K562 (cell line): ENCODE results near the gene EPC2. TPM values are rescaled to one million over a fixed set of nuclear protein-coding genes. Genes with fewer than 3 reads are reported as not detected.
A peak's percentile ranks its signal among the peaks of the same experiment; 100 is the strongest.

Source experiments
- BRF1 ChIP-seq: IDR thresholded peaks from 3 replicates; pipeline ENCODE4 v1.6.1; 2011; ENCODE audit warnings: borderline replicate concordance, mild to moderate bottlenecking; ENCODE audit not compliant: insufficient read length; ENCODE audit errors: extremely low read depth
- HDAC8 ChIP-seq: fragments of 450-650 bp; IDR thresholded peaks from 2 replicates; pipeline ENCODE4 v1.6.1; 2016; ENCODE audit warnings: mild to moderate bottlenecking, missing genetic modification characterization, moderate library complexity, missing compliant biosample characterization
- ILF3 ChIP-seq: fragments of 450-650 bp; IDR thresholded peaks from 2 replicates; pipeline ENCODE4 v1.6.1; 2018; ENCODE audit warnings: antibody characterized with exemption, mild to moderate bottlenecking, moderate library complexity, borderline replicate concordance
- KLF6 ChIP-seq: fragments of 250-450 bp; sonication (Bioruptor Pico); IDR thresholded peaks from 2 replicates; pipeline ENCODE4 v1.4.0; 2020; ENCODE audit warnings: mild to moderate bottlenecking, moderate library complexity, borderline replicate concordance
- L3MBTL2 ChIP-seq: fragments of 450-650 bp; IDR thresholded peaks from 2 replicates; pipeline ENCODE4 v1.6.1; 2016; ENCODE audit warnings: mild to moderate bottlenecking, moderate library complexity
- MYC ChIP-seq, 2 experiments: fragments of 250-450 bp in 1 of 2; sonication (Bioruptor Pico) in 1 of 2; IDR thresholded peaks; 2 replicates each; pipeline versions ENCODE4 v1.5.1 to v1.6.1; 2012 to 2021; ENCODE audit warnings: low read depth in 2 of 2, borderline replicate concordance in 1 of 2, improper control_type of control experiment in 1 of 2, low read length in 1 of 2, mild to moderate bottlenecking in 1 of 2, moderate library complexity in 1 of 2
- POLR2B ChIP-seq: fragments of 450-650 bp; IDR thresholded peaks from 2 replicates; pipeline ENCODE4 v1.6.1; 2018; ENCODE audit warnings: low read depth; ENCODE audit not compliant: partially characterized antibody
- ZNF146 ChIP-seq: IDR thresholded peaks from one replicate; pipeline ENCODE4 v1.6.1; 2018; ENCODE audit warnings: missing compliant biosample characterization; ENCODE audit not compliant: unreplicated experiment
- ZNF175 ChIP-seq: fragments of 200-800 bp; sonication (Bioruptor generic); IDR thresholded peaks from 2 replicates; pipeline ENCODE4 v1.6.1; 2016; ENCODE audit warnings: low read depth, mild to moderate bottlenecking, missing genetic modification characterization, missing compliant biosample characterization
- polyA plus RNA-seq, 8 experiments: library from polyadenylated mRNA; depleted of rRNA in 4 of 8; stranded (reverse) in 5 of 8; unstranded in 3 of 8; fragments of >200 nt; fragmentation: Nextera tagmentation in 2 of 8; fragmentation: Illumina TruSeq in 1 of 8; extraction: Ambion mirVana in 2 of 8; extraction: Trizol in 1 of 8; gene quantifications; 2 replicates each; pipeline versions ENCODE4 v1.2.1 to v1.2.3, GENCODE V29; 2011 to 2014; ENCODE audit warnings: inconsistent platforms in 1 of 8, missing spikeins in 1 of 8
- total RNA-seq, 7 experiments: library from RNA; depleted of rRNA in 6 of 7; stranded (reverse); fragments of >200 nt in 6 of 7; fragmentation: Illumina TruSeq in 2 of 7; extraction: Trizol in 2 of 7; gene quantifications; 2 replicates each; pipeline versions ENCODE4 v1.2.1 to v1.2.3, GENCODE V29; 2011 to 2021; ENCODE audit warnings: low replicate concordance in 1 of 7
- TF ChIP-seq, protein P1 (sequence below), 2 experiments: fragments of 450-650 bp; IDR thresholded peaks; 2 replicates each; pipeline ENCODE4 v1.6.1; 2016; ENCODE audit warnings: mild to moderate bottlenecking in 2 of 2, borderline replicate concordance in 1 of 2, low read depth in 1 of 2, moderate library complexity in 1 of 2
- TF ChIP-seq, protein P2 (sequence below): sonication (generic); formaldehyde crosslinking; IDR thresholded peaks from 2 replicates; pipeline ENCODE4 v1.9.0; 2022; ENCODE audit warnings: mild to moderate bottlenecking, missing genetic modification reagents
- TF ChIP-seq, protein P3 (sequence below): fragments of 450-650 bp; IDR thresholded peaks from 2 replicates; pipeline ENCODE4 v1.6.1; 2017; ENCODE audit warnings: antibody characterized with exemption, mild to moderate bottlenecking

EPC2 gene
- total and polyA plus RNA-seq, 9 of the 15 experiments (the other 6 are each of a cell fraction or from before 2014, with no cell fraction given), result 7.0 to 35.8 (median 29.1) TPM

DNA sequence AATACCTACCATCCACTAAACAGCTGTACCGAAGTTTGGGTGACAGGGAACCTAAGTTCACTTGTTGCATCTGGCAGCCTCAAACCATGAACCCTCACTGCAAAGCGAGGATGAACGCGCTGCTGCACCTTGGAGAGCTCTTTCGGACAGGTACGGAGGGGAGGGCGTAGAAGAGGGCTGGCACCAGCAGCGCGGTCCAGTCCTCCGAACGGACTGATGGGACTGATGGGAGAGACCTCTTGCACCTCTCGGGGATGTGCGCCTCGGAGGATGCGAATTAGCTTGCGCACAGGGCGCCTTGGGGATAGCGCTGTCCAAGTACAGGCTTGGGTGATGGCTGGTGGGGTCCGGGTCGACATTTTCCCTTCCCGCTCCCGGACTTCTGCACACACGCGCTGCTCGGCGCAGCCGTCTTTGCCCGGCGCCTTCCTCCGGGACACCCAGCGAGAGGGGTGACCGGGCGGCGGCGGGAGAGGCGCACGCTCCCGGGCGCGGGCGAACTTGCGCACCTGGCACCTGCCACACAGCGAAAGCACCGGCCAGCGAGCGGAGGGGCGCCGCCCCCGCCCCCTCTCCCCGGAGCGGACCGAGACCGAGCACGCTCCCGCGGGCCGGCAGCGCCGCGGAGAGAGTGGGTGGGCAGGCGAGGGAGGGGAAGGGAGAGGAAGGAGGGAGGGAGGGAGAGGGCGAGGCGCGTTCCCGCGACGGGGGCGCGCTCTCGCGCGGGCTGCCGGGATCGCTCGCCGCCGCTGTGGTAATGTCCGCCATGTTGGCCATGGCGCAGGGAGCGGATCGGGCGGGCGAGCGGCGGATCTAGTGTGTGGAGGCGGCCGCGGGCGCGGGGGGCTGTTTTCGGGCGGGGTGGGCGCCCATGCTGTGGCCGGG, at the start of gene EPC2 (continued):
- TF ChIP-seq, protein P1, sequence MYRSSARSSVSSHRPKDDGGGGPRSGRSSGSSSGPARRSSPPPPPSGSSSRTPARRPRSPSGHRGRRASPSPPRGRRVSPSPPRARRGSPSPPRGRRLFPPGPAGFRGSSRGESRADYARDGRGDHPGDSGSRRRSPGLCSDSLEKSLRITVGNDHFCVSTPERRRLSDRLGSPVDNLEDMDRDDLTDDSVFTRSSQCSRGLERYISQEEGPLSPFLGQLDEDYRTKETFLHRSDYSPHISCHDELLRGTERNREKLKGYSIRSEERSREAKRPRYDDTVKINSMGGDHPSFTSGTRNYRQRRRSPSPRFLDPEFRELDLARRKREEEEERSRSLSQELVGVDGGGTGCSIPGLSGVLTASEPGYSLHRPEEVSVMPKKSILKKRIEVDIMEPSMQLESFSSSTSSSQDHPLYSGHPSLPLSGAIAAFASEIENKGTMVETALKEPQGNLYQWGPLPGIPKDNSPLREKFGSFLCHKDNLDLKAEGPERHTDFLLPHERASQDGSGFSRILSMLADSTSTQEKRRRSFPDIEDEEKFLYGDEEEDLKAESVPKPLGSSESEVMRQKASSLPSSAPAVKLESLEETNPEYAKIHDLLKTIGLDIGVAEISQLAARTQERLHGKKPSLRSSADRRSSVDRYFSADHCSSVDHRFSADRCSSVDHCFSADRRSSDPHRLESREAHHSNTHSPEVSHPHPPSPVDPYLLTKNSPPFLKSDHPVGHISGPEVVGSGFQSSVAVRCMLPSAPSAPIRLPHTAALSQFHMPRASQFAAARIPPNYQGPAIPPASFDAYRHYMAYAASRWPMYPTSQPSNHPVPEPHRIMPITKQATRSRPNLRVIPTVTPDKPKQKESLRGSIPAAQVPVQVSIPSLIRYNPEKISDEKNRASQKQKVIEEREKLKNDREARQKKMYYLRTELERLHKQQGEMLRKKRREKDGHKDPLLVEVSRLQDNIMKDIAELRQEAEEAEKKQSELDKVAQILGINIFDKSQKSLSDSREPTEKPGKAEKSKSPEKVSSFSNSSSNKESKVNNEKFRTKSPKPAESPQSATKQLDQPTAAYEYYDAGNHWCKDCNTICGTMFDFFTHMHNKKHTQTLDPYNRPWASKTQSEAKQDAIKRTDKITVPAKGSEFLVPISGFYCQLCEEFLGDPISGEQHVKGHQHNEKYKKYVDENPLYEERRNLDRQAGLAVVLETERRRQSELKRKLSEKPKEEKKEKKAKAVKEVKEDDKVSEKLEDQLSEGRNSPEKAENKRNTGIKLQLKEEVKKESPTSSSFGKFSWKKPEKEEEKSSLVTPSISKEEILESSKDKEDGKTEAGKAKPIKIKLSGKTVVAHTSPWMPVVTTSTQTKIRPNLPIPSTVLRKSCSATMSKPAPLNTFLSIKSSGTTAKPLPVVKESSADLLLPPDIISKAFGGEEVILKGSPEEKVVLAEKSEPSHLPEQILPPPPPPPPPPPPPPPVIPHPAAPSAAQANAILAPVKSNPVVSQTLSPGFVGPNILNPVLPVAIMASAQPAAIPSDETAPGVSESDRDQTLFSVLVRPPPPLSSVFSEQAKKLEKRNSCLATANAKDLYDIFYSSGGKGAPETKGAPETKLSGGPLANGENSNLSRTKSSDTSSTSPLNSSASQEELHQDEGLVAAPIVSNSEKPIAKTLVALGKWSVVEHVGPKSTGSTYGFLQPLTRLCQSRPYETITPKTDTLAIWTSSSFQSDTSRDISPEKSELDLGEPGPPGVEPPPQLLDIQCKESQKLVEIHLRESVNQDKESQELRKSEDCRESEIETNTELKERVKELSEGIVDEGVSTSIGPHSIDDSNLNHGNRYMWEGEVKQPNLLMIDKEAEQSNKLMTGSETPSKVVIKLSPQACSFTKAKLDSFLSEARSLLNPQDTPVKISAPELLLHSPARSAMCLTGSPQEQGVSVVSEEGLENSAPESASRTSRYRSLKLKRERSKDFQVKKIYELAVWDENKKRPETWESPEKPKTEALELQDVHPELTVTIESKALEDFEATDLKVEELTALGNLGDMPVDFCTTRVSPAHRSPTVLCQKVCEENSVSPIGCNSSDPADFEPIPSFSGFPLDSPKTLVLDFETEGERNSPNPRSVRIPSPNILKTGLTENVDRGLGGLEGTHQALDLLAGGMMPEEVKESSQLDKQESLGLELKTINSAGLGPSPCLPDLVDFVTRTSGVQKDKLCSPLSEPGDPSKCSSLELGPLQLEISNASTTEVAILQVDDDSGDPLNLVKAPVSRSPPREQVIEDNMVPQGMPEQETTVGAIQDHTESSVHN (IDR thresholded peaks at IDR 0.05; ENCODE audit: borderline replicate concordance in 1 of 2, low read depth in 1 of 2), result no peak
- TF ChIP-seq L3MBTL2 (peak; percentile 83), POLR2B (peak; percentile 90), ILF3 (0 out of 2 replicates have a peak, but pooled peaks have one; percentile 70), HDAC8 (tag) (0 out of 2 replicates have a peak, but pooled peaks have one; percentile 43), ZNF146 (no peak), BRF1 (no peak), KLF6 (no peak; the same call in 1 of the 2 replicates), ZNF175 (CRISPR knock-in tag) (peak; percentile 80; the same call in 1 of the 2 replicates), MYC (IDR thresholded peaks at IDR 0.05; ENCODE audit: low read depth, low read length) (peak; percentile 71), MYC (CRISPR knock-in tag; IDR thresholded peaks at IDR 0.05; ENCODE audit: borderline replicate concordance, low read depth) (no peak)
- TF ChIP-seq, protein P2, sequence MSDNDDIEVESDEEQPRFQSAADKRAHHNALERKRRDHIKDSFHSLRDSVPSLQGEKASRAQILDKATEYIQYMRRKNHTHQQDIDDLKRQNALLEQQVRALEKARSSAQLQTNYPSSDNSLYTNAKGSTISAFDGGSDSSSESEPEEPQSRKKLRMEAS (CRISPR knock-in tag), result peak; percentile 70
- TF ChIP-seq, protein P3, sequence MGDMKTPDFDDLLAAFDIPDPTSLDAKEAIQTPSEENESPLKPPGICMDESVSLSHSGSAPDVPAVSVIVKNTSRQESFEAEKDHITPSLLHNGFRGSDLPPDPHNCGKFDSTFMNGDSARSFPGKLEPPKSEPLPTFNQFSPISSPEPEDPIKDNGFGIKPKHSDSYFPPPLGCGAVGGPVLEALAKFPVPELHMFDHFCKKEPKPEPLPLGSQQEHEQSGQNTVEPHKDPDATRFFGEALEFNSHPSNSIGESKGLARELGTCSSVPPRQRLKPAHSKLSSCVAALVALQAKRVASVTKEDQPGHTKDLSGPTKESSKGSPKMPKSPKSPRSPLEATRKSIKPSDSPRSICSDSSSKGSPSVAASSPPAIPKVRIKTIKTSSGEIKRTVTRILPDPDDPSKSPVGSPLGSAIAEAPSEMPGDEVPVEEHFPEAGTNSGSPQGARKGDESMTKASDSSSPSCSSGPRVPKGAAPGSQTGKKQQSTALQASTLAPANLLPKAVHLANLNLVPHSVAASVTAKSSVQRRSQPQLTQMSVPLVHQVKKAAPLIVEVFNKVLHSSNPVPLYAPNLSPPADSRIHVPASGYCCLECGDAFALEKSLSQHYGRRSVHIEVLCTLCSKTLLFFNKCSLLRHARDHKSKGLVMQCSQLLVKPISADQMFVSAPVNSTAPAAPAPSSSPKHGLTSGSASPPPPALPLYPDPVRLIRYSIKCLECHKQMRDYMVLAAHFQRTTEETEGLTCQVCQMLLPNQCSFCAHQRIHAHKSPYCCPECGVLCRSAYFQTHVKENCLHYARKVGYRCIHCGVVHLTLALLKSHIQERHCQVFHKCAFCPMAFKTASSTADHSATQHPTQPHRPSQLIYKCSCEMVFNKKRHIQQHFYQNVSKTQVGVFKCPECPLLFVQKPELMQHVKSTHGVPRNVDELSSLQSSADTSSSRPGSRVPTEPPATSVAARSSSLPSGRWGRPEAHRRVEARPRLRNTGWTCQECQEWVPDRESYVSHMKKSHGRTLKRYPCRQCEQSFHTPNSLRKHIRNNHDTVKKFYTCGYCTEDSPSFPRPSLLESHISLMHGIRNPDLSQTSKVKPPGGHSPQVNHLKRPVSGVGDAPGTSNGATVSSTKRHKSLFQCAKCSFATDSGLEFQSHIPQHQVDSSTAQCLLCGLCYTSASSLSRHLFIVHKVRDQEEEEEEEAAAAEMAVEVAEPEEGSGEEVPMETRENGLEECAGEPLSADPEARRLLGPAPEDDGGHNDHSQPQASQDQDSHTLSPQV, result no peak
